Measurements from ENCODE around the gene CCDC175.

The CCDC175 gene

DNA sequence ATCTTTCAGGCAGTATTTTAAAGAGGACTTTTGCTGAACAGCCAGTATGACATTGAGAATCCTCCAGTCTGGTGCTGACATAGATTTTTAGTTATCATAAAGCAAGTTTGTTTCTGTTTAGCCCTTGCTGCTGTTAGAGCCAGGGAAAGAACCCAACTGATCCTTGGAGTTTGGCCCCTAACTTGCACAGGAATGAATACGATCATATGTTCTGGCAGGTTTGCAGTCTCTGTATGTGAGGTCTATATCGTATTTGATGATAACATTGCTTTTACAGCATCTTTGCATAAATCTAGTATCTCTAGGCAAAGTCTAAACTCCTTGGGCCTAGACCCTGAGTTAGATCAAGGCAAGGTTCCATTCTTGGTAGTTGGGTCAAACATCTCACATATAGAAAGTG lies 4.3 kb upstream of the CCDC175 start:
- DNase-seq (ENCODE audit: low read depth, low spot score) = no peak
- in situ Hi-C loops (cut with HindIII; ENCODE audit: low sequenced_read_pairs) = no loop called here
- no peak overlapping the region for H3K4me3 ChIP-seq (ENCODE audit: low read depth, low read length)
- TF ChIP-seq, protein P1, sequence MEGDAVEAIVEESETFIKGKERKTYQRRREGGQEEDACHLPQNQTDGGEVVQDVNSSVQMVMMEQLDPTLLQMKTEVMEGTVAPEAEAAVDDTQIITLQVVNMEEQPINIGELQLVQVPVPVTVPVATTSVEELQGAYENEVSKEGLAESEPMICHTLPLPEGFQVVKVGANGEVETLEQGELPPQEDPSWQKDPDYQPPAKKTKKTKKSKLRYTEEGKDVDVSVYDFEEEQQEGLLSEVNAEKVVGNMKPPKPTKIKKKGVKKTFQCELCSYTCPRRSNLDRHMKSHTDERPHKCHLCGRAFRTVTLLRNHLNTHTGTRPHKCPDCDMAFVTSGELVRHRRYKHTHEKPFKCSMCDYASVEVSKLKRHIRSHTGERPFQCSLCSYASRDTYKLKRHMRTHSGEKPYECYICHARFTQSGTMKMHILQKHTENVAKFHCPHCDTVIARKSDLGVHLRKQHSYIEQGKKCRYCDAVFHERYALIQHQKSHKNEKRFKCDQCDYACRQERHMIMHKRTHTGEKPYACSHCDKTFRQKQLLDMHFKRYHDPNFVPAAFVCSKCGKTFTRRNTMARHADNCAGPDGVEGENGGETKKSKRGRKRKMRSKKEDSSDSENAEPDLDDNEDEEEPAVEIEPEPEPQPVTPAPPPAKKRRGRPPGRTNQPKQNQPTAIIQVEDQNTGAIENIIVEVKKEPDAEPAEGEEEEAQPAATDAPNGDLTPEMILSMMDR (IDR thresholded peaks at IDR 0.05; ENCODE audit: low read depth, low read length) = no peak

DNA sequence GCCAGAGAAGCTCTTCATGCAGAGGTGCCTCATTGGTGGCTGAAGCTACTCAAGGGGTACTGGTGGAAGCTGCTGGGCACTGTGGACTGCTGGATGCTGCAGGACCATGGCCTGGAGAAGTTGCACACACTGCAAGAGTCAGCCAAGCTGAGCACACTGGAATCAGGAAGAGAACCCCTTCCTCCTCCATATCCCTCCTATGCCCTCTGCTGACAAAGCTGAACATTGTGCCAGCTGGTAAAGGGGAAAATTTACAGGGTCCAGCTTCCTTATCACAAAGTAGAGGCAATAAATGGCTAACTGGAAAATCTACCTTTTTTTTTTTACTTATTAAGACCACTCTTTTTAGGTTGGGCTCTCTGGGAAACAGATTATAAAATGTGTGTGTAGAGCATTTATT lies 6.5 kb downstream of the CCDC175 start:
- TF ChIP-seq, protein P1 (IDR thresholded peaks at IDR 0.05; ENCODE audit: low read depth, low read length) = peak; percentile 23
- H3K4me3 ChIP-seq (ENCODE audit: low read depth, low read length) = no peak overlapping the region
- DNase-seq (ENCODE audit: low read depth, low spot score) = no peak
- in situ Hi-C loops (cut with HindIII; ENCODE audit: low sequenced_read_pairs) = no loop called here

DNA sequence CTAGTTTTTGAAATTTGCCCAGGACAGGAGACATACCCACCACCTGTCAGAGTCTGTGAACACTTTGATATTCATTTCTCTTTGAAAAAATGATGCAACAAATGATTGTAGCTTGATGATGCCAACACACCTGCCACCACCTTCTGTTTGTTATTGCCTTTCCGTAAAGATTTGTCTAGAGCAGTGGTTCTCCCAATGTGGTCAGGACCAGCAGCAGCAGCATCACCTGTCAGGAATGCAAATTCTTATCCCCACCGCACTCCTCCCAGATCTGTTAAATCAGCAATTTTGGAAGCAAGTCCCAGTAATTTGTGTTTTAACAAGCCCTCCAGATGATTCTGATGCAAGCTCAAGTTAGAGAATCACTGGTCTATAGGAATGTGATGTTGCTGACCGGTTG lies 9.9 kb downstream of the CCDC175 start:
- DNase-seq (ENCODE audit: low read depth, low spot score) = no peak
- TF ChIP-seq, protein P1 (IDR thresholded peaks at IDR 0.05; ENCODE audit: low read depth, low read length) = no peak
- in situ Hi-C loops (cut with HindIII; ENCODE audit: low sequenced_read_pairs) = no loop called here

GRCh38 chr14:59566296-59566695 lies 10.3 kb downstream of the CCDC175 start:
- H3K4me3 ChIP-seq (ENCODE audit: low read depth, low read length) = no peak overlapping the region
- TF ChIP-seq, protein P1 (IDR thresholded peaks at IDR 0.05; ENCODE audit: low read depth, low read length) = no peak
- no peak for DNase-seq (ENCODE audit: low read depth, low spot score)
- in situ Hi-C loops (cut with HindIII; ENCODE audit: low sequenced_read_pairs) = no loop called here

More for the DNA sequence above, 9.9 kb downstream of the CCDC175 start:
- H3K4me3 ChIP-seq (ENCODE audit: low read depth, low read length) = no peak overlapping the region

DNA sequence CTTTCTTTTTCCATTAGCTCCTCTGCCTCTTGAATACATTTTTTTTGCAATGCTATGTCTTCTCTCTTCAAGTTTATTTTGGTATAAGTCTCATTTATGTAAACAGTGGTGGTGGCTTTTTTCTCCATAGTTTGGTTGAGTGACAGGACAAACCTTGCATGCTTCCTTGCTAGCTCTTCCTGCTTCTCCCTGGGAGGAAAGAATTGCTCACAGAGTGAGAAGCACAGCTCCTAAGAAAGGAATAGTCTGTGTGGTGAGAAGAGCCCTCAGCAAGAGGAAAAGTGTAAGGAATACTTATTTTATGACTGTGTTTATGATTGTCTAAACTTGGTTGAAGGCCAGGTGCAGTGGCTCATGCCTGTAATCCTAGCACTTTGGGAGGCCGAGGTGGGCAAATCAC lies 11.5 kb downstream of the CCDC175 start:
- TF ChIP-seq, protein P1 (IDR thresholded peaks at IDR 0.05; ENCODE audit: low read depth, low read length) = no peak
- no peak overlapping the region for H3K4me3 ChIP-seq (ENCODE audit: low read depth, low read length)
- no peak for DNase-seq (ENCODE audit: low read depth, low spot score)
- in situ Hi-C loops (cut with HindIII; ENCODE audit: low sequenced_read_pairs) = no loop called here

GRCh38 chr14:59564366-59564765 lies 12.2 kb downstream of the CCDC175 start:
- no peak for DNase-seq (ENCODE audit: low read depth, low spot score)
- H3K4me3 ChIP-seq (ENCODE audit: low read depth, low read length) = no peak overlapping the region
- in situ Hi-C loops (cut with HindIII; ENCODE audit: low sequenced_read_pairs) = no loop called here
- TF ChIP-seq, protein P1 (IDR thresholded peaks at IDR 0.05; ENCODE audit: low read depth, low read length) = no peak

DNA sequence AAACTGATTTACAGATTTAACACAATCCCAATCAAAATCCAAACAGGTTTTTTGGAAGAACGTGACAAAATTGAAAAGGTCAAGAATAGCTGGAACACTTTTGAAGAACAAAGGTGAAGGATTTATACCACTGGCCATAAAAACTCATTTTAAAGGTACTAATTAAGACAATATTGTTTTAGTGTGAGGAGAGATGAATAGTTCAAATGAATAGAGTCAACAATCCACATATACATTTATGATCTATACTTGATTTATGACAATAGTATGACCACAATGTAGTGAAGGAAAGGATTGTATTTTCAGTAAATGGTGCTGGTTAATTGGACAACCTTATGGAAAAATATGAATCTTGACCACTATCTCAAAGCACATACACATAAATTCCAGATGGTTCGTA lies 29.3 kb downstream of the CCDC175 start:
- TF ChIP-seq, protein P1 (IDR thresholded peaks at IDR 0.05; ENCODE audit: low read depth, low read length) = no peak
- no peak overlapping the region for H3K4me3 ChIP-seq (ENCODE audit: low read depth, low read length)
- in situ Hi-C loops (cut with HindIII; ENCODE audit: low sequenced_read_pairs) = no loop called here
- no peak for DNase-seq (ENCODE audit: low read depth, low spot score)

All from astrocyte of the spinal cord (primary cell).